ENCODE measurements around the gene ORAI1. TPM values are rescaled to one million over a fixed set of nuclear protein-coding genes. Genes with fewer than 3 reads are reported as not detected.

ORAI1 gene
- total and polyA plus RNA-seq, 2 of the 13 experiments (the other 11 are each of a cell fraction or from before 2014, with no cell fraction given): 9.2 to 17.2 TPM

- no peak for TF ChIP-seq ZNF318 (CRISPR knock-in tag; IDR thresholded peaks at IDR 0.05)
- TF ChIP-seq ZNF576 (CRISPR knock-in tag; IDR thresholded peaks at IDR 0.05): no peak
- TF ChIP-seq MBNL3 (CRISPR knock-in tag; conservative IDR thresholded peaks at IDR 0.05): no peak
- TF ChIP-seq FIP1L1 (IDR thresholded peaks at IDR 0.05; ENCODE audit: borderline replicate concordance, insufficient read depth, low read depth, low read length): no peak
- no peak for TF ChIP-seq MBD4 (IDR thresholded peaks at IDR 0.05; ENCODE audit: borderline replicate concordance, low read length)
- TF ChIP-seq ZNF343 (CRISPR knock-in tag; IDR thresholded peaks at IDR 0.05): no peak
- TF ChIP-seq REL (CRISPR knock-in tag; conservative IDR thresholded peaks at IDR 0.05): no peak
- TF ChIP-seq ZBTB46 (CRISPR knock-in tag; IDR thresholded peaks at IDR 0.05; ENCODE audit: borderline replicate concordance): no peak
- TF ChIP-seq ZNF660 (CRISPR knock-in tag; IDR thresholded peaks at IDR 0.05; ENCODE audit: borderline replicate concordance, low read depth): no peak
- TF ChIP-seq ZSCAN29 (CRISPR knock-in tag; conservative IDR thresholded peaks at IDR 0.05): no peak
- no peak for TF ChIP-seq HNRNPUL1 (IDR thresholded peaks at IDR 0.05; ENCODE audit: low read depth, low read length)
- peak; percentile 46; the same call in 1 of the 2 replicates for TF ChIP-seq ZSCAN22 (CRISPR knock-in tag; IDR thresholded peaks at IDR 0.05)
- TF ChIP-seq ZNF841 (CRISPR knock-in tag; IDR thresholded peaks at IDR 0.05; ENCODE audit: borderline replicate concordance): no peak
- no peak for TF ChIP-seq ZBTB42 (CRISPR knock-in tag; IDR thresholded peaks at IDR 0.05)
- TF ChIP-seq MATR3 (CRISPR knock-in tag; IDR thresholded peaks at IDR 0.05): no peak
- TF ChIP-seq ELF1 (CRISPR knock-in tag; IDR thresholded peaks at IDR 0.05): peak; percentile 42; the same call in 1 of the 2 replicates
- TF ChIP-seq, protein P1, sequence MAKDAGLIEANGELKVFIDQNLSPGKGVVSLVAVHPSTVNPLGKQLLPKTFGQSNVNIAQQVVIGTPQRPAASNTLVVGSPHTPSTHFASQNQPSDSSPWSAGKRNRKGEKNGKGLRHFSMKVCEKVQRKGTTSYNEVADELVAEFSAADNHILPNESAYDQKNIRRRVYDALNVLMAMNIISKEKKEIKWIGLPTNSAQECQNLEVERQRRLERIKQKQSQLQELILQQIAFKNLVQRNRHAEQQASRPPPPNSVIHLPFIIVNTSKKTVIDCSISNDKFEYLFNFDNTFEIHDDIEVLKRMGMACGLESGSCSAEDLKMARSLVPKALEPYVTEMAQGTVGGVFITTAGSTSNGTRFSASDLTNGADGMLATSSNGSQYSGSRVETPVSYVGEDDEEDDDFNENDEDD (CRISPR knock-in tag; IDR thresholded peaks at IDR 0.05; ENCODE audit: borderline replicate concordance): peak; percentile 29; the same call in 1 of the 2 replicates
- TF ChIP-seq, protein P2, sequence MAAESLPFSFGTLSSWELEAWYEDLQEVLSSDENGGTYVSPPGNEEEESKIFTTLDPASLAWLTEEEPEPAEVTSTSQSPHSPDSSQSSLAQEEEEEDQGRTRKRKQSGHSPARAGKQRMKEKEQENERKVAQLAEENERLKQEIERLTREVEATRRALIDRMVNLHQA (CRISPR knock-in tag; IDR thresholded peaks at IDR 0.05): no peak
Measured at GRCh38 chr12:121580959-121581685, 45.2 kb upstream of the ORAI1 start, which contains the start of gene KDM2B (continued).
